GM12891 (cell line): Measurements from ENCODE around the gene MTNR1A.
"Not testable (repeated sequence)": the region's sequence is repeated elsewhere in the genome, so short reads cannot be mapped to it uniquely, and the experiment has no call there.

ENCODE experiments used
- POLR2A ChIP-seq: IDR thresholded peaks from 2 replicates; pipeline ENCODE4 v1.6.1; 2011; ENCODE audit warnings: low read depth, low read length, control low read depth
- POLR2AphosphoS5 ChIP-seq: IDR thresholded peaks from 2 replicates; pipeline ENCODE4 v1.6.1; 2011; ENCODE audit warnings: low read depth, low read length, control low read depth
- SPI1 ChIP-seq: IDR thresholded peaks from 2 replicates; pipeline ENCODE4 v1.6.1; 2011; ENCODE audit warnings: low read depth, low read length, control low read depth

- not testable (repeated sequence) for TF ChIP-seq POLR2AphosphoS5, POLR2A, SPI1
Observed at GRCh38 chr4:186504771-186505170, 50.6 kb downstream of the MTNR1A start.
